Esophagus squamous epithelium (tissue), 5 donors: ENCODE measurements around the gene PTPN14. TPM values are rescaled to one million over a fixed set of nuclear protein-coding genes. Genes with fewer than 3 reads are reported as not detected.

Experiments
- DNase-seq: peaks from one replicate; lab custom pipeline; 2025; lab: John Stamatoyannopoulos, UW
- H3K27ac ChIP-seq, 4 donors: fragments of 200-600 bp; sonication (generic); one replicate each; pipeline ENCODE4 v1.5.1; 2016 to 2019; ENCODE audit warnings: mild to moderate bottlenecking in 1 of 4
- H3K27me3 ChIP-seq, 4 donors: fragments of 200-600 bp; sonication (generic); 1 replicate in 3 of 4; 2 replicates in 1 of 4; pipeline versions ENCODE4 v1.5.1 to v1.6.0; 2017 to 2021; ENCODE audit warnings: antibody characterized with exemption in 1 of 4
- H3K36me3 ChIP-seq, 3 donors: fragments of 200-600 bp; sonication (generic); one replicate each; pipeline ENCODE4 v1.5.1; 2016 to 2019
- H3K4me1 ChIP-seq, 3 donors: fragments of 200-600 bp; sonication (generic); one replicate each; pipeline ENCODE4 v1.5.1; 2017 to 2019
- H3K4me3 ChIP-seq, 4 donors: fragments of 200-600 bp; sonication (generic); 1 replicate in 3 of 4; 2 replicates in 1 of 4; pipeline ENCODE4 v1.5.1; 2016 to 2019; ENCODE audit warnings: mild to moderate bottlenecking in 2 of 4, moderate library complexity in 1 of 4
- H3K9me3 ChIP-seq, 3 donors: fragments of 200-600 bp; sonication (generic); one replicate each; pipeline ENCODE4 v1.5.1; 2016 to 2019
- CTCF ChIP-seq, 6 experiments: fragments of 450-650 bp in 4 of 6; fragments of 200-600 bp in 2 of 6; sonication (generic) in 2 of 6; IDR thresholded peaks; one replicate each; pipeline ENCODE4 v1.5.1; 2016 to 2019; ENCODE audit warnings: antibody characterized with exemption in 6 of 6, mild to moderate bottlenecking in 4 of 6, moderate library complexity in 4 of 6
- POLR2A ChIP-seq, 4 donors: fragments of 450-650 bp; IDR thresholded peaks; one replicate each; pipeline ENCODE4 v1.6.1; 2017; ENCODE audit warnings: antibody characterized with exemption in 4 of 4, mild to moderate bottlenecking in 4 of 4, moderate library complexity in 3 of 4
- WGBS, 2 donors: methylation state at CpG; one replicate each; pipeline ENCODE4 v1.1.5; 2018; 5-methylcytosine and 5-hydroxymethylcytosine counted together
- intact Hi-C: fragments of 100-400 bp; cut with DNase I; formaldehyde crosslinking; loops from one replicate; pipeline ENCODE4 v1.15.0; 2022
- total RNA-seq, 4 donors: library from RNA; depleted of rRNA; stranded (reverse); fragments of >200 nt; gene quantifications; one replicate each; pipeline ENCODE4 v1.1.0, GENCODE V29; 2016
- donor health status: DM: yes; HTN: yes; CAD: no.

The PTPN14 gene
- total RNA-seq, 4 donors from 2014 or later = 14.4 to 28.8 (median 15.7) TPM

DNA sequence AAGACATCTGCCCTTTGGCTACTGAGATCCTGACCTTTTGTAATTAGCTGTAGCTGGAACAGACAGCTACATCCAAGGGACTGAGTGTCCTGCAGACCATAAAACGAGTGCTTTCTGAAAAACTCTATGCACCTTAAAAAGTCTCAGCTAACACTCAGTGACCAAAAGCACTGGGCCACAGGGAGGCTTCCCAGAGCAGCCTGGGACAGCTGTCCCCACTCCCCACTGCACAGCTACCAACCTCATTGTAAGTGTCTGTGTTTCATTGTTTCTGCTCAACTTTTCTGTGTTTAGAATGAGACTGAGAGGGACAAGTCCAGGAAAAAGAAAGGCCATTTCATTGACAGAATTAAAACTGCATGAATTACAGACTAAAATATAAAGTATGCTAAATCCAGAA, 189.8 kb downstream of the PTPN14 start:
- H3K9me3 ChIP-seq = no peaks in the 10 kb centered on the region
- H3K27me3 ChIP-seq = no peaks in the 10 kb centered on the region
- peaks cover 0 to 88% (median 10%) of the 10 kb centered on the region in 3 donors for H3K36me3 ChIP-seq
- no peak for TF ChIP-seq CTCF (IDR thresholded peaks at IDR 0.05)
- no peak for TF ChIP-seq POLR2A (IDR thresholded peaks at IDR 0.05)
- no peak for DNase-seq
- H3K4me1 ChIP-seq = no peaks in the 10 kb centered on the region
- intact Hi-C loops = no loop called here
- H3K27ac ChIP-seq = peak overlapping the region in 1 of 4 donors; percentile 17
- H3K4me3 ChIP-seq = no peak overlapping the region
- WGBS, 2 donors = 64 to 82% methylated on average over 1 of the region's 1 CpG

DNA sequence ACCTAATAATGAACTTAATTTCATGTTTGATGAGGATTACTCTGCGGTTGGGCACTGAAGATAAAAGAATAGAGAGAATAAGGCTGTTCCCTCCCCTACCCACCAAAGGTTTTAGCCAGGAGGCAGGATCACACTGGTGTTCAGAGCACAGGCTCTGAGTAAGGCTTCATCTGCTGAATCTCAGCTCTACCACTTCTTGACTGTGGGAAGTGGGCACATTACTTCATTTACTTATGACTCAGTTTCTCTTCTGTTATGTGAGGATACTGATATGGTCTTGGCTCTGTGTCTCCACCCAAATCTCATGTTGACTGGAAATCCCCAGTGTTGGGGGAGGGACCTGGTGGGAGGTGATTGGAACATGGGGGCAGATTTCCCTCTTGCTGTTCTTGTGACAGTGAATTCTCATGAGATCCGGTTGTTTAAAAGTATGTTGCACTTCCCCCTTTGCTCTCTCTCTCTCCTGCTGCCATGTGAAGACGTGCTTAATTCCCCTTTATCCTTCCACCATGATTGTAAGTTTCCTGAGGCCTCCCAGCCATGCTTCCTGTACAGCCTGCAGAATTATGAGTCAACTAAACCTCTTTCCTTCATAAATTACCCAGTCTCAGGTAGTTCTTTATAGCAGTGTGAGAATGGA, 190.8 kb downstream of the PTPN14 start:
- TF ChIP-seq POLR2A (IDR thresholded peaks at IDR 0.05) = no peak
- TF ChIP-seq CTCF (IDR thresholded peaks at IDR 0.05) = no peak
- Histone ChIP-seq H3K4me3 (no peak overlapping the region), H3K27ac (no peak overlapping the region), H3K9me3 (no peaks in the 10 kb centered on the region), H3K4me1 (no peaks in the 10 kb centered on the region), H3K36me3 (peaks cover 0 to 98% (median 10%) of the 10 kb centered on the region in 3 donors), H3K27me3 (no peaks in the 10 kb centered on the region)
- 67 to 73% methylated on average over 3 of the region's 3 CpGs for WGBS, 2 donors
- DNase-seq = no peak
- intact Hi-C loops = no loop called here

- intact Hi-C loops = no loop called here
- WGBS, 2 donors = 83 to 92% methylated on average over 5 of the region's 5 CpGs
These were observed 191.3 kb downstream of the PTPN14 start for GRCh38 chr1:214360116-214360515.

DNA sequence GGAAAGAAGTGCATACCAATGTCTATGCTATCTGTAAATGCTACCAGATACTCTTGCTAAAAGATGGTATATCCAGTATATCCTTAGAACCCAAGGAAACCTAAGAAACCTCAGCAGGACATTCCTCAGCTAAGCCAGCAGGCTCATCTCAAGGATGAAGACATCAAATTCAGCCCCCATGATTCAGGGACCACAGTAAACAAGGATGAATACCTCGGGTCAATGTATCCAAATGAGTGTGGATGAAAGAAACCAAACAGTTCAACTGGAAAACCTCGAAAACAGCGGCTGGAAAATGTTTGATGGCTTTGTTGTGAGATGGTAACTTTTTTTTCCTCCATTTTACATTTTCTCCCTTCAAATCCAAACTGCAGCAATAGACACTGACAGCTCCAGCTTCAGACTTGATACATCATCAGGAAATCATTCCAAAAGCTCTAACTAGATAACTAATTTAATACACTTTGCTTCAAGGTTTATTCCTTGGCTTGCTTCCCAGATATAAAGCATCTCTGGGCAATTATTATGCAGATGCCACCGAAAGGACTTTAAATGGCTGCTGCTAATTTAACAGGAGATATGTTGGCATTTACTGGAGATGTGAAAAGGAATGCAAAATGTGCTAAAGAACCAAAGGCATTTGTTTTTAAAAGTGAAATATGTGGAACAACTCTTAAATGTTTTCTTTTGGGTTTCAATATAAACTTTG, 196.8 kb downstream of the PTPN14 start:
- no peak overlapping the region for H3K27ac ChIP-seq
- no peak overlapping the region for H3K4me3 ChIP-seq
- no peaks in the 10 kb centered on the region for H3K27me3 ChIP-seq
- no peak for DNase-seq
- peaks cover 0 to 68% (median 7%) of the 10 kb centered on the region in 3 donors for H3K36me3 ChIP-seq
- no peaks in the 10 kb centered on the region for H3K4me1 ChIP-seq
- TF ChIP-seq POLR2A (IDR thresholded peaks at IDR 0.05) (no peak), CTCF (IDR thresholded peaks at IDR 0.05) (no peak)
- H3K9me3 ChIP-seq = no peaks in the 10 kb centered on the region
- intact Hi-C loops = no loop called here
- 52 to 63% methylated on average over 4 of the region's 4 CpGs for WGBS, 2 donors

More at GRCh38 chr1:214360116-214360515, 191.3 kb downstream of the PTPN14 start:
- Histone ChIP-seq H3K36me3 (peaks cover 0 to 100% (median 10%) of the 10 kb centered on the region in 3 donors), H3K27me3 (no peaks in the 10 kb centered on the region), H3K4me1 (no peaks in the 10 kb centered on the region), H3K27ac (no peak overlapping the region), H3K9me3 (no peaks in the 10 kb centered on the region), H3K4me3 (no peak overlapping the region)
- DNase-seq = no peak
- TF ChIP-seq POLR2A (IDR thresholded peaks at IDR 0.05) = no peak
- no peak for TF ChIP-seq CTCF (IDR thresholded peaks at IDR 0.05)

DNA sequence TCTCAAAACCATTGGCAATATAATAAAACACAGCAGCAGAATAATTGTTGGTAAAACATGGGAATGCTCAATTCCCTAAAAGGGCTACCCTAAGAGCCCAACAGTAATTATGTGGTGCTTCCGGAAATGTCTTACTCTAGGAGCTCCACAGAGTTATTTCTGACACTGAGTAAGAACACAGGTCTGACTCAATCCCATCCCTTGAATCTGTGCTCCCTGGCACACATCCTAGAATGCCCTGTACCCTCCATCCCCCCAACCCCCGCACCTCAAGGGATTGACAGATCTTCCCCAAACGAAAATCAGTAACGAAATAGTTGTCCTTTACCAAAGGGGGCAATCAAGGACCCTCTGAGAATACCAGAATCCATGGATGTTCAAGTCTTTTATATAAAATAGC, 198.6 kb downstream of the PTPN14 start:
- Histone ChIP-seq H3K9me3 (no peaks in the 10 kb centered on the region), H3K4me1 (no peaks in the 10 kb centered on the region), H3K27me3 (no peaks in the 10 kb centered on the region), H3K27ac (no peak overlapping the region), H3K36me3 (peaks cover 0 to 59% (median 7%) of the 10 kb centered on the region in 3 donors), H3K4me3 (no peak overlapping the region)
- no peak for DNase-seq
- TF ChIP-seq POLR2A (IDR thresholded peaks at IDR 0.05) (no peak), CTCF (IDR thresholded peaks at IDR 0.05) (no peak)
- 86 to 91% methylated on average over 3 to 4 of the region's 4 CpGs for WGBS, 2 donors
- intact Hi-C loops = no loop called here
